Measurements from ENCODE around the gene TBX6. TPM values are rescaled to one million over a fixed set of nuclear protein-coding genes. Genes with fewer than 3 reads are reported as not detected.
"Not testable (repeated sequence)": the region's sequence is repeated elsewhere in the genome, so short reads cannot be mapped to it uniquely, and the experiment has no call there.

Gene TBX6
- 1 to 10 TPM; 2.4 to 3.0 TPM for total RNA-seq

- H3K36me3 Mint-ChIP-seq: peaks cover 19% of the 10 kb centered on the region
- DNase-seq: peak; percentile 97
- peak within 1 kb of the TSS; percentile 96 for H3K27ac Mint-ChIP-seq
- H3K27me3 Mint-ChIP-seq: no peaks in the 10 kb centered on the region
- POLR2A ChIA-PET: interaction anchor here (0.5 to 10.8 kb wide), 19 partner anchors 12 to 567 kb away, joined by 3 to 132 read pairs (median 4); partner anchors contain the start of genes ALDOA, CD2BP2, CORO1A and MAPK3
- H3K4me1 Mint-ChIP-seq: peaks cover 47% of the 10 kb centered on the region
- peak; percentile 77 for ATAC-seq (ENCODE audit: low read depth)
- H3K4me3 Mint-ChIP-seq: peak within 1 kb of the TSS; percentile 86
- no peaks in the 10 kb centered on the region for H3K9me3 Mint-ChIP-seq
Measured at GRCh38 chr16:30091474-30092372, at the start of gene TBX6. Gene TBX6 (minus strand): TSS chr16:30091924. CDS start chr16:30091193, 731 bp downstream.

- Mint-ChIP-seq H3K4me3 (peak overlapping the region; percentile 25), H3K9me3 (no peaks in the 10 kb centered on the region), H3K27ac (peak overlapping the region; percentile 77), H3K36me3 (no peaks in the 10 kb centered on the region), H3K4me1 (peaks cover 19% of the 10 kb centered on the region), H3K27me3 (no peaks in the 10 kb centered on the region)
- peak; percentile 27 for ATAC-seq (ENCODE audit: low read depth)
- POLR2A ChIA-PET: interaction anchor here (0.6 to 3.4 kb wide), 7 partner anchors 13 to 952 kb away, joined by 3 to 17 read pairs (median 3); partner anchors contain the start of genes CORO1A, MAPK3 and TBX6
- no peak for DNase-seq
Measured at GRCh38 chr16:30139583-30140481, 48.1 kb upstream of the TBX6 start.

- Mint-ChIP-seq H3K4me1 (peaks cover 14% of the 10 kb centered on the region), H3K27me3 (no peaks in the 10 kb centered on the region), H3K9me3 (peaks cover 2% of the 10 kb centered on the region), H3K27ac (no peak overlapping the region), H3K4me3 (no peak overlapping the region), H3K36me3 (peaks cover 2% of the 10 kb centered on the region)
- no peak for DNase-seq
- POLR2A ChIA-PET: interaction anchor here (0.6 kb wide), 1 partner anchor 280 kb away, joined by 3 read pairs; no protein-coding TSS in a partner anchor
- no peak for ATAC-seq (ENCODE audit: low read depth)
Measured at GRCh38 chr16:30137897-30138296, 46.2 kb upstream of the TBX6 start.

DNA sequence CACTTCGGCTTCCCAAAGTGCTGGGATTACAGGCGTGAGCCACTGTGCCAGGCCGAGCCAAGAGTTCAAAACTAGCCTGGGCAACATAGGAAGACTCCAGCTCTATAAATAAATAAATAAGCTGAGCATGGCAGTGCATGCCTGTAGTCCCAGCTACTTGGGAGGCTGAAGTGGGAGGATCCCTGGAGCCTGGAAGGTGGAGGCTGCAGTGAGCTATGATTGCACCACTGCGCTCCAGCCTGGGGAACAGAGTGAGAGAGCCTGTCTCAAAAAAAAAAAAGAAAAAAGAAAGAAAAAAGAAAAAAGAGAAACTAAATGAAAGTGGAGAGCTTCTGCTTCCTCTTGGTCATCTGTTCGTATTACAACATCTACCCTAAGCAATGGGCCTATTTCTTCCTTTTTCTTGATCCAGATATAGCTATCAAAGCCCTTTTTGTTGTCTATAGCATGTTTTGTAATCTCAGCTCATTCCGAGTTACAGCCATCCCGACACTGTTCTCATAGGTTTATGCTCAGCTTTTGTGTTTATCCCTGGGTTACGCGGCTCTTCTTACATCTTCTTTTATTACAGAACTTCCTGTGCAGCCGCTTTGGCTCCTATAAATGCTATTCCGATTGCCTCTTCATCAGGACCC, 45.4 kb upstream of the TBX6 start:
- POLR2A ChIA-PET: interaction anchor here (0.6 to 1.2 kb wide), 2 partner anchors 34 to 46 kb away, joined by 3 to 4 read pairs; partner anchors contain the start of gene CORO1A

DNA sequence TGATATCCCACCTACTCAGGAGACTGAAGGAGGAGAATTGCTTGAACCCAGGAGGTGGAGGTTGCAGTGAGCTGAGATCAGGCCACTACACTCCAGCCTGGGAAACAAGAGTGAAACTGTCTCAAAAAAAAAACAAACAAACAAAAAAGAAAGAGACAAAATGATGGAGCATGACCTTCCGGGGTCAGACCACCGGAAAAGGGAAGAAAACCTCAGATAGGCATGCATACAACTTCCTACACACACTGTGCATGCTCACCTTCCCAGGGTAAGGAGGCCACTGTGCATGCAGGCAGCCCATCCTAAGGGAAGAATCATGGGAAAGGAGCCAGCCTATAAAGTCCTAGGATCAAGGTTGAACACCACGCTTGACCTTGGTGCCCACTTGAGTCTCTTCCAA, 40.9 kb upstream of the TBX6 start:
- no peak for DNase-seq
- no peak overlapping the region for H3K27ac Mint-ChIP-seq

More for the DNA sequence above, 45.4 kb upstream of the TBX6 start:
- Mint-ChIP-seq H3K4me3 (no peak overlapping the region), H3K27ac (no peak overlapping the region), H3K4me1 (peaks cover 13% of the 10 kb centered on the region), H3K36me3 (peaks cover 2% of the 10 kb centered on the region), H3K27me3 (no peaks in the 10 kb centered on the region), H3K9me3 (peaks cover 2% of the 10 kb centered on the region)
- ATAC-seq (ENCODE audit: low read depth) (no peak), DNase-seq (no peak)

DNA sequence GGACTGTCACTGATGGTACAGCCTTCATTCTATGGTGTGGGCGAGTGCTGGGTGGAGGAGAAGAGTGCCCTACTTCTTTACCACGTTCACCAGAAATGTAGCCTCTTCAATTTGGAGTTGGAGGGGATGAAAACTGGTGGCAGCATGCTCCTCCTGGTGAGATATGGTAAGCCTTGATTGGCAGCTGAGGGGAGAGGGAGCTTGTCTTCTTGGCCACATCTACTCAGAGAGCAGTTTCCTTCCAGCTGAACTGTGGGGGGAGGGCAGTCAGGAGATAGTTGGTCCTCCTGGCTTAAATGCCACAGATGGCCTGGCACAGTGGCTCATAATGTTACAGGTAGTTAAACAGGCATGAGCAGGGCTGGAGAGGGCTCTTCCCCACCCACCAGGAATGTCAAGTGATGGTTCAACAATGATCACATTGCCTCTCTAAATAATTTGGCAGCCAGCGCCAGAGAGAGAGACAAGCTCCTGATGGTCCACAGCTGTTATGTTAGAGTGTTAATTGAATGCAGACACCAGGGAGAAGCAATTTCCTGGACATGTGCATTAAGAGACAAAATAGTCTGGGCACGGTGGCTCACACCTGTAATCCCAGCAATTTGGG, 40.2 kb upstream of the TBX6 start:
- POLR2A ChIA-PET: interaction anchor here (7.3 kb wide), 1 partner anchor 52 kb away, joined by 66 read pairs; the partner anchor contains the start of gene CORO1A
- H3K36me3 Mint-ChIP-seq: peaks cover 9% of the 10 kb centered on the region
- peak overlapping the region; percentile 60 for H3K27ac Mint-ChIP-seq
- no peak for ATAC-seq (ENCODE audit: low read depth)
- H3K4me1 Mint-ChIP-seq: peaks cover 14% of the 10 kb centered on the region
- DNase-seq: no peak
- H3K4me3 Mint-ChIP-seq: no peak overlapping the region
- H3K27me3 Mint-ChIP-seq: no peaks in the 10 kb centered on the region
- H3K9me3 Mint-ChIP-seq: peaks cover 2% of the 10 kb centered on the region

More for the DNA sequence above, 40.9 kb upstream of the TBX6 start:
- ATAC-seq (ENCODE audit: low read depth): no peak
- peaks cover 9% of the 10 kb centered on the region for H3K36me3 Mint-ChIP-seq
- no peaks in the 10 kb centered on the region for H3K27me3 Mint-ChIP-seq
- H3K9me3 Mint-ChIP-seq: peaks cover 2% of the 10 kb centered on the region
- H3K4me1 Mint-ChIP-seq: peaks cover 14% of the 10 kb centered on the region
- no peak overlapping the region for H3K4me3 Mint-ChIP-seq
- POLR2A ChIA-PET: interaction anchor here (7.3 kb wide), 1 partner anchor 52 kb away, joined by 66 read pairs; the partner anchor contains the start of gene CORO1A

DNA sequence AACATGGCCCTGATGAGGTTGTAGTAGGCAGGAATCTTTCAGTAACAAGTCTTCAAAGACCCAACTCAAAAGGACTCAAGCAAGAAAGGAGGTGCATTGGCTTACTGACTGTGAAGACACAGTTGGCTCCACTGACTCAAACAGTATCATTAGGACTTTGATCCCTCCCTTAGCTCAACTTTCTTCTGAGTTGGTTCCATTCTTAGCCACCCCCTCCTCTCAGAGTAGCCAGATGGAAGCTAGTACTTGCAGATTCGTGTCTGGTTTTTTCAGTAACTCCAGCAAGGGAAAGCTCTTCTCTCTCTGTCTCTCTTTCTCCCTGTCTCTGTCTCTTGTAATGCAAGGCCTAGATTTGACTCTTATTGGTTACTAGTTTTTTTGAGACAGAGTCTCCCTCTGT, 36.3 kb upstream of the TBX6 start:
- no peak overlapping the region for H3K27ac Mint-ChIP-seq
- POLR2A ChIA-PET: interaction anchor here (7.3 kb wide), 1 partner anchor 56 kb away, joined by 66 read pairs; the partner anchor contains the start of gene CORO1A
- no peak for ATAC-seq (ENCODE audit: low read depth)
- H3K36me3 Mint-ChIP-seq: peaks cover 7% of the 10 kb centered on the region
- no peaks in the 10 kb centered on the region for H3K9me3 Mint-ChIP-seq
- H3K4me3 Mint-ChIP-seq: no peak overlapping the region
- no peak for DNase-seq
- H3K4me1 Mint-ChIP-seq: peaks cover 15% of the 10 kb centered on the region
- H3K27me3 Mint-ChIP-seq: no peaks in the 10 kb centered on the region

- H3K9me3 Mint-ChIP-seq; H3K27me3 Mint-ChIP-seq; H3K27ac Mint-ChIP-seq; H3K4me3 Mint-ChIP-seq; ATAC-seq (ENCODE audit: low read depth); DNase-seq; H3K36me3 Mint-ChIP-seq: not testable (repeated sequence)
- POLR2A ChIA-PET: interaction anchor here (0.7 kb wide), 2 partner anchors 58 to 554 kb away, joined by 3 to 4 read pairs; partner anchors contain the start of gene CORO1A
- H3K4me1 Mint-ChIP-seq: peaks cover 22% of the 10 kb centered on the region
Measured at GRCh38 chr16:30125690-30126089, 34.0 kb upstream of the TBX6 start.

DNA sequence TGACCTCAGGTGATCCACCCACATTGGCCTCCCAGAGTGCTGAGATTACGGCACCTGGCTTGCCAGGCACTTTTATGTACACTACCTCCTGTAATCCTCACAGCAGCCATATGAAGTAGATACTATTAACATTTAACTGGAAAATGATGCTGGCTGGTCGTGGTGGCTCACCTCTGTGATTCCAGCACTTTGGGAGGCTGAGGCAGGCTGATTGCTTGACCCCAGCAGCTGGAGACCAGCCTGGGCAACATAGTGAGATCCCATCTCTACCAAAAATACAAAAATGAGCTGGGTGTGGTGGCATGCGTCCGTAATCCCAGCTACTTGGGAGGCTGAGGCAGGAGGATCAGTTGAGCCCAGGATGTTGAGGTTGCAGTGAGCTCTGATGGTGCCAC, 33.3 kb upstream of the TBX6 start:
- POLR2A ChIA-PET: interaction anchor here (0.7 kb wide), 1 partner anchor 58 kb away, joined by 3 read pairs; the partner anchor contains the start of gene CORO1A
- H3K27ac Mint-ChIP-seq: no peak overlapping the region
- H3K4me1 Mint-ChIP-seq: peaks cover 26% of the 10 kb centered on the region
- H3K36me3 Mint-ChIP-seq: peaks cover 3% of the 10 kb centered on the region
- no peak overlapping the region for H3K4me3 Mint-ChIP-seq
- no peaks in the 10 kb centered on the region for H3K27me3 Mint-ChIP-seq
- ATAC-seq (ENCODE audit: low read depth) (no peak), DNase-seq (no peak)
- H3K9me3 Mint-ChIP-seq: no peaks in the 10 kb centered on the region

GRCh38 chr16:30122604-30123160, 31.0 kb upstream of the TBX6 start:
- H3K9me3 Mint-ChIP-seq: no peaks in the 10 kb centered on the region
- peaks cover 13% of the 10 kb centered on the region for H3K36me3 Mint-ChIP-seq
- peaks cover 27% of the 10 kb centered on the region for H3K4me1 Mint-ChIP-seq
- peak; percentile 30 for ATAC-seq (ENCODE audit: low read depth)
- no peaks in the 10 kb centered on the region for H3K27me3 Mint-ChIP-seq
- H3K27ac Mint-ChIP-seq: peak overlapping the region; percentile 88
- H3K4me3 Mint-ChIP-seq: peak overlapping the region; percentile 89
- DNase-seq: peak; percentile 51
- POLR2A ChIA-PET: interaction anchor here (1.0 to 2.0 kb wide), 2 partner anchors 30 to 62 kb away, joined by 3 to 37 read pairs; partner anchors contain the start of gene CORO1A

DNA sequence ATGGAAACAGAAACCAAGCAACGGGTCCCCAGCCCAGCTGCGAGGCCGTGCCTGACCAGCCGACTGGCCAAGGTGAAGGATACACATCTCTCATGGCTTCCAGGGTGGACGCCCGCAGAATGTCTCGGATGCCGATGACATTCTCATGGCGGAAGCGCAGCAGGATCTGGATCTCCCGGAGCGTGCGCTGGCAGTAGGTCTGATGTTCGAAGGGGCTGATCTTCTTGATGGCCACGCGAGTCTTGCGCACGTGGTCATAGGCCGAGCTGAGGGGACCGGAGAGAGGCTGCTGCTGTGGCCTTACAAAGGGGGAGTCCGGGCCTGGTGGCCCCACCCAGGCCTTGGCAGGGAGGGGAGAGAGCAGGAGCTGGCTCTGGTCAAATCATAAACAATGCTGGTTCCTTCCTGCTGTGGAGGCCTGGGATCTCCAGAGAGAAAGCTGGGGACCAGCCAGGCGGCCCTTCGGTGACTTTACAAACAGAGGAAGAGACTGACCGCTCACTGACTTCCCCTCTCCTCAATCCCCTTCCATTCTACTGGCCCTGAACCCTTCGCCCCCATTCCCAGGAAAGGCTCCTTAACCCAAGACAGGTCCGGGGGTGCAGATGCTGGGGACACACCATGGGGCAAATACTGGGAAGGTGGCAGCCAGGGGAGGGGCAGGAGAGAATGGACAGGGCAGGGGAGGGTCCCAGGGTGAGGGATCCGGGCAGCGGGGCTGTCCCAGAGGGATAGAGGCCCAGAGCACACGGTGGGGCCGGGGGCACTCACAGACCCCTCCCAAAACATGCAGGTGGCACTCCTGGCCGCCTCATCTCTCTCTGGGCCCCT, 30.2 kb upstream of the TBX6 start:
- peak overlapping the region; percentile 88 for H3K27ac Mint-ChIP-seq
- POLR2A ChIA-PET: no interaction called here

More for the DNA sequence above, 30.2 kb upstream of the TBX6 start:
- peaks cover 27% of the 10 kb centered on the region for H3K4me1 Mint-ChIP-seq
- peak overlapping the region; percentile 89 for H3K4me3 Mint-ChIP-seq
- no peak for ATAC-seq (ENCODE audit: low read depth)
- DNase-seq: no peak
- H3K9me3 Mint-ChIP-seq: no peaks in the 10 kb centered on the region
- no peaks in the 10 kb centered on the region for H3K27me3 Mint-ChIP-seq
- H3K36me3 Mint-ChIP-seq: peaks cover 13% of the 10 kb centered on the region

Data from activated naive CD8-positive, alpha-beta T cell treated with anti-CD3 and anti-CD28 coated beads, Interleukin-2, amount 10 ng/mL, durations not matched to agents 7 days and 5 days (primary cell).